ENCODE measurements around the gene GPC4. TPM values are rescaled to one million over a fixed set of nuclear protein-coding genes. Genes with fewer than 3 reads are reported as not detected.

Gene GPC4
- polyA plus RNA-seq, 1 donor from 2014 or later: 1.2 TPM

Other genes starting within 250 kb of the GPC4 start
- gene TFDP3, start 197.1 kb downstream of the GPC4 start, polyA plus RNA-seq: not detected in 2 replicates